ENCODE data around the gene BCKDHA. TPM values are rescaled to one million over a fixed set of nuclear protein-coding genes. Genes with fewer than 3 reads are reported as not detected.

Gene BCKDHA
- total RNA-seq, 3 donors from 2014 or later, result 40.3 to 54.6 (median 53.1) TPM

- Histone ChIP-seq H3K36me3 (no peaks in the 10 kb centered on the region), H3K27ac (no peak overlapping the region), H3K4me1 (no peaks in the 10 kb centered on the region), H3K4me3 (no peak overlapping the region), H3K9me3 (no peaks in the 10 kb centered on the region), H3K27me3 (peaks cover 0 to 10% of the 10 kb centered on the region in 2 donors)
- intact Hi-C loops (cut with DNase I; ENCODE audit: low total_unique reads), result loop anchor here (10.0 kb wide), 1 partner anchor 103 kb away; no protein-coding TSS in a partner anchor
- TF ChIP-seq POLR2A (IDR thresholded peaks at IDR 0.05), result no peak
- TF ChIP-seq CTCF (IDR thresholded peaks at IDR 0.05), result no peak
- no peak for TF ChIP-seq POLR2AphosphoS5 (IDR thresholded peaks at IDR 0.05)
- DNase-seq (ENCODE audit: low spot score in 2 of 2), result peak in 1 of 2 donors; percentile 28
Observed at GRCh38 chr19:41441321-41441945, 43.8 kb downstream of the BCKDHA start.

- no peak for TF ChIP-seq CTCF (IDR thresholded peaks at IDR 0.05)
- no peak for TF ChIP-seq POLR2A (IDR thresholded peaks at IDR 0.05)
- no peak for TF ChIP-seq POLR2AphosphoS5 (IDR thresholded peaks at IDR 0.05)
- Histone ChIP-seq H3K27ac (no peak within 1 kb of the TSS), H3K27me3 (peaks cover 0 to 16% of the 10 kb centered on the region in 2 donors), H3K36me3 (no peaks in the 10 kb centered on the region), H3K4me3 (no peak within 1 kb of the TSS), H3K4me1 (no peaks in the 10 kb centered on the region), H3K9me3 (no peaks in the 10 kb centered on the region)
- intact Hi-C loops (cut with DNase I; ENCODE audit: low total_unique reads), result loop anchor here (10.0 kb wide), 1 partner anchor 102 kb away; no protein-coding TSS in a partner anchor
- DNase-seq (ENCODE audit: low spot score in 2 of 2), result peak in 1 of 2 donors; percentile 38
Observed at GRCh38 chr19:41442473-41443355, 45.1 kb downstream of the BCKDHA start, which contains the start of gene ERICH4. Gene ERICH4 (plus strand): TSS chr19:41443156. CDS start chr19:41443170, 14 bp downstream.

DNA sequence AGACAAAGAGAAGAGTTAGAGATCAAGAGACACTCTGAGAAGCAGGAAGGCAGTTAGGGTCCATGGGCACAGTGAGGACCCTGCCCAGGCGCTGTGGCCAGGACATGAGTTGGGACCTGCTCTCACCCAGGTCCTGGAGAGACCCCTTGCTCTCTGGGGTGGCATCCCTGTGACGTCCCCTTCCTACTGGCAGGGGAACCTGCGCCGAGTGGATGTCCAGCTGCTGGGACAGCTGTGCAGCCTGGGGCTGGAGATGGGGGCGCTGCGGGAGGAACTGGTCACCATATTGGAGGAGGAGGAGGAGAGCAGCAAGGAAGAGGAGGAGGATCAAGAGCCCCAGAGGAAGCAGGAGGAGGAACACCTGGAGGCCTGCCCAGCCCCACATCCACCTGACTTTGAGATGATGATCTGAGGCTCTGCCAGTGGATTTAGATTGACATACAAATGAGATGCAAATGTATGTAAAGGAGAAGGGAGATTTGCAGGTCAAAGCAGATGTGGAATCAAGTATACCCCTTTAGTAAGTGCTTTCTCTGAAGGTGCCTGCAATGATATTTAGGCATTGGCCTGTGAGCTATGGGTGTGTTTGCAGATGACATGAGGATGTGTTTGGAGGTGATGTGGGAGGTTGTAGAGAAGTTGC lies 46.3 kb downstream of the BCKDHA start:
- intact Hi-C loops (cut with DNase I; ENCODE audit: low total_unique reads), result loop anchor here (10.0 kb wide), 1 partner anchor 101 kb away; no protein-coding TSS in a partner anchor
- DNase-seq (ENCODE audit: low spot score in 2 of 2), result peak in 1 of 2 donors; percentile 43
- H3K4me1 ChIP-seq, result no peaks in the 10 kb centered on the region
- no peaks in the 10 kb centered on the region for H3K36me3 ChIP-seq
- H3K4me3 ChIP-seq, result no peak overlapping the region
- H3K9me3 ChIP-seq, result no peaks in the 10 kb centered on the region
- no peak overlapping the region for H3K27ac ChIP-seq
- no peak for TF ChIP-seq POLR2A (IDR thresholded peaks at IDR 0.05)
- no peak for TF ChIP-seq POLR2AphosphoS5 (IDR thresholded peaks at IDR 0.05)
- TF ChIP-seq CTCF (IDR thresholded peaks at IDR 0.05), result no peak
- peaks cover 0 to 16% of the 10 kb centered on the region in 2 donors for H3K27me3 ChIP-seq

- no peak overlapping the region for H3K4me3 ChIP-seq
- no peaks in the 10 kb centered on the region for H3K9me3 ChIP-seq
- no peak overlapping the region for H3K27ac ChIP-seq
- H3K4me1 ChIP-seq, result no peaks in the 10 kb centered on the region
- peaks cover 0 to 16% of the 10 kb centered on the region in 2 donors for H3K27me3 ChIP-seq
- DNase-seq (ENCODE audit: low spot score in 2 of 2), result peak in 1 of 2 donors; percentile 12
- TF ChIP-seq POLR2A (IDR thresholded peaks at IDR 0.05), result no peak
- no peak for TF ChIP-seq POLR2AphosphoS5 (IDR thresholded peaks at IDR 0.05)
- no peak for TF ChIP-seq CTCF (IDR thresholded peaks at IDR 0.05)
- intact Hi-C loops (cut with DNase I; ENCODE audit: low total_unique reads), result loop anchor here (10.0 kb wide), 1 partner anchor 99 kb away; no protein-coding TSS in a partner anchor
- no peaks in the 10 kb centered on the region for H3K36me3 ChIP-seq
Observed at GRCh38 chr19:41445575-41445974, 48.0 kb downstream of the BCKDHA start.
